Measurements from ENCODE around the gene MUL1. TPM values are rescaled to one million over a fixed set of nuclear protein-coding genes. Genes with fewer than 3 reads are reported as not detected.

The MUL1 gene
- total RNA-seq, 1 experiment from 2014 or later = 22.8 TPM

GRCh38 chr1:20491866-20492265 is 16.1 kb downstream of the MUL1 start:
- Histone ChIP-seq H3K4me3 (no peak overlapping the region), H3K27me3 (ENCODE audit: insufficient read depth, low read depth) (no peaks in the 10 kb centered on the region), H3K4me1 (replicated peaks; ENCODE audit: insufficient read depth) (peaks cover 45% of the 10 kb centered on the region), H3K79me2 (ENCODE audit: low read depth) (0 out of 2 replicates have a peak, but pooled peaks cover 5% of the 10 kb centered on the region), H3K36me3 (ENCODE audit: low read depth) (no peaks in the 10 kb centered on the region), H3K27ac (no peak overlapping the region), H3K9me2 (ENCODE audit: insufficient read depth) (no peaks in the 10 kb centered on the region), H4K20me1 (ENCODE audit: insufficient read depth) (no peaks in the 10 kb centered on the region), H3F3A (ENCODE audit: insufficient read depth, low read depth) (peaks cover 43% of the 10 kb centered on the region), H2AFZ (no peak overlapping the region), H3K4me2 (no peak overlapping the region), H3K9me3 (ENCODE audit: insufficient read depth, low read depth) (no peaks in the 10 kb centered on the region)
- DNase-seq = no peak
- TF ChIP-seq EZH2 (IDR thresholded peaks at IDR 0.05; ENCODE audit: low read depth) (no peak), CTCF (conservative IDR thresholded peaks at IDR 0.05) (no peak)
- ChIA-PET POLR2A (ENCODE audit: unreplicated experiment) (no interaction called here), CTCF (no interaction called here)
- intact Hi-C loops (cut with micrococcal nuclease; ENCODE audit: unreplicated experiment) = loop anchor here (2.0 kb wide), 2 partner anchors 61 to 133 kb away; no protein-coding TSS in a partner anchor
- no TSS peak for BruUV-seq (replicated peaks)

- Histone ChIP-seq H2AFZ (no peak overlapping the region), H3K4me1 (replicated peaks; ENCODE audit: insufficient read depth) (peaks cover 39% of the 10 kb centered on the region), H3K4me3 (no peak overlapping the region), H3K27ac (no peak overlapping the region), H3K36me3 (ENCODE audit: low read depth) (no peaks in the 10 kb centered on the region), H4K20me1 (ENCODE audit: insufficient read depth) (no peaks in the 10 kb centered on the region), H3K27me3 (ENCODE audit: insufficient read depth, low read depth) (no peaks in the 10 kb centered on the region), H3K79me2 (ENCODE audit: low read depth) (0 out of 2 replicates have a peak, but pooled peaks cover 5% of the 10 kb centered on the region), H3K4me2 (no peak overlapping the region), H3K9me2 (ENCODE audit: insufficient read depth) (no peaks in the 10 kb centered on the region), H3K9me3 (ENCODE audit: insufficient read depth, low read depth) (no peaks in the 10 kb centered on the region), H3F3A (ENCODE audit: insufficient read depth, low read depth) (peaks cover 36% of the 10 kb centered on the region)
- BruUV-seq (replicated peaks) = no TSS peak
- ChIA-PET CTCF (interaction anchor here (0.6 kb wide), 1 partner anchor 338 kb away, joined by 3 read pairs; no protein-coding TSS in a partner anchor), POLR2A (ENCODE audit: unreplicated experiment) (no interaction called here)
- intact Hi-C loops (cut with micrococcal nuclease; ENCODE audit: unreplicated experiment) = no loop called here
- TF ChIP-seq EZH2 (IDR thresholded peaks at IDR 0.05; ENCODE audit: low read depth) (no peak), CTCF (conservative IDR thresholded peaks at IDR 0.05) (no peak)
- DNase-seq = no peak
These were observed 16.8 kb downstream of the MUL1 start for GRCh38 chr1:20491178-20491577.

- POLR2A ChIA-PET (ENCODE audit: unreplicated experiment) = no interaction called here
- CTCF ChIA-PET = no interaction called here
These were observed 20.7 kb downstream of the MUL1 start for GRCh38 chr1:20487236-20487590.

More at GRCh38 chr1:20487236-20487590, 20.7 kb downstream of the MUL1 start:
- Histone ChIP-seq H3K4me2 (peak overlapping the region; percentile 84), H4K20me1 (ENCODE audit: insufficient read depth) (peaks cover 5% of the 10 kb centered on the region; the same call in 1 of the 2 replicates), H3K9me3 (ENCODE audit: insufficient read depth, low read depth) (no peaks in the 10 kb centered on the region), H3K4me1 (replicated peaks; ENCODE audit: insufficient read depth) (peaks cover 19% of the 10 kb centered on the region), H3K27me3 (ENCODE audit: insufficient read depth, low read depth) (no peaks in the 10 kb centered on the region), H3K36me3 (ENCODE audit: low read depth) (no peaks in the 10 kb centered on the region), H3K79me2 (ENCODE audit: low read depth) (peaks cover 34% of the 10 kb centered on the region), H3F3A (ENCODE audit: insufficient read depth, low read depth) (peaks cover 11% of the 10 kb centered on the region; the same call in 1 of the 2 replicates), H3K4me3 (peak overlapping the region; percentile 69; the same call in 1 of the 2 replicates), H2AFZ (no peak overlapping the region), H3K27ac (peak overlapping the region; percentile 87; the same call in 1 of the 2 replicates), H3K9me2 (ENCODE audit: insufficient read depth) (no peaks in the 10 kb centered on the region)
- intact Hi-C loops (cut with micrococcal nuclease; ENCODE audit: unreplicated experiment) = no loop called here
- TF ChIP-seq EZH2 (IDR thresholded peaks at IDR 0.05; ENCODE audit: low read depth) (no peak), CTCF (conservative IDR thresholded peaks at IDR 0.05) (no peak)
- BruUV-seq (replicated peaks) = TSS peak; percentile 62
- DNase-seq = no peak
